Measurements from ENCODE around the gene FNDC7.
"Not testable (repeated sequence)": the region's sequence is repeated elsewhere in the genome, so short reads cannot be mapped to it uniquely, and the experiment has no call there.

The FNDC7 gene

DNA sequence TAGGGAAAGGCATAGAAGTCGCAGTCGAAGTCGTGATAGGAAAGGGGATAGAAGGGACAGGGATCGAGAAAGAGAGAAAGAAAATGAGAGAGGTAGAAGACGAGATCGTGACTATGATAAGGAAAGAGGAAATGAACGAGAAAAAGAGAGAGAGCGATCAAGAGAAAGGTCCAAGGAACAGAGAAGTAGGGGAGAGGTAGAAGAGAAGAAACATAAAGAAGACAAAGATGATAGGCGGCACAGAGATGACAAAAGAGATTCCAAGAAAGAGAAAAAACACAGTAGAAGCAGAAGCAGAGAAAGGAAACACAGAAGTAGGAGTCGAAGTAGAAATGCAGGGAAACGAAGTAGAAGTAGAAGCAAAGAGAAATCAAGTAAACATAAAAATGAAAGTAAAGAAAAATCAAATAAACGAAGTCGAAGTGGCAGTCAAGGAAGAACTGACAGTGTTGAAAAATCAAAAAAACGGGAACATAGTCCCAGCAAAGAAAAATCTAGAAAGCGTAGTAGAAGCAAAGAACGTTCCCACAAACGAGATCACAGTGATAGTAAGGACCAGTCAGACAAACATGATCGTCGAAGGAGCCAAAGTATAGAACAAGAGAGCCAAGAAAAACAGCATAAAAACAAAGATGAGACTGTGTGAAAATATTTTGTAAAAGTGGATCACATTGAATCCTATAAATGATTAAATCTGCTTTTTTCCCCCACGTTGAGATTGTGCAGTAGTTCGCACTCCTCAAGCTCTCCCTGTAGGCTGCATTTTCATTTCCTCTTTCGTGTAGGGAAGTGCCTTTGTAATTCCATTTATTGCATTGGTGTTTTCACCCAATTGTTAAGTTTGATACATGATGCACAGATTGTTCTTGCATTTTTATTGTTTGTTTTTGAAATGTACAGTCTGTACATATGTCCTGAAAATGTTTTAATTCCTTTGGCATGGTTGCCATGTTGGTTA, 13.1 kb upstream of the FNDC7 start:
- no peak for DNase-seq

DNA sequence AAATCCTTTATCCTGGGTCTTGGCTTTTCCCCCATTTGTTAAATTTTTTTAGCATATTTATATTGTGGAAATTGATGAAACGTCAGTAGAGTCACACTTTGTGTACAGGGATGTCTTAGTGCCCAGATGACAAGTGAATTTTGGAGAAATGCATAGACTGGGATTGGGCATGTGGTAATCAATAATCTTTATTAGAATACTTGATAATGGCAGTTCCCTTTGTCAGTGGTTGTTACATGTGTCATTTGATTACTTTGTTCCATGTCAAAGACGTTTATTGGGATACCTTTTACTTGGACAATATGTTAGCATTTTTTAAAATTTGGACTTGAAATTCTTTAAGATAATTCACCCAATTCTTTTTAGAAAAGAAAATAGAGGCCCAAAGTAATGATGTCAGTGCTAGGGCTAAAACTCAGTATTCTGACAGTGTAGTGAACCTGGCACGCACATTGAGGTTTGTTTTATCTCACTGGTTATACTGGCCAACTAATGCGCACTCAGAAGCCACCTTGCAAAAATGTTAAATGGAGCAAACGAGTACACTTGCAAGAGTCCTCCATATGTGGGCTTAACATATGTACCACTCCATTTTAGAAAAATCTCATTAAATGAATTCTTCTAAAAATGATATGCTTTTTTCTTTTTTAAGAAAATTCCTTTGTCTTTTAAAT, 11.4 kb upstream of the FNDC7 start:
- DNase-seq: no peak

DNA sequence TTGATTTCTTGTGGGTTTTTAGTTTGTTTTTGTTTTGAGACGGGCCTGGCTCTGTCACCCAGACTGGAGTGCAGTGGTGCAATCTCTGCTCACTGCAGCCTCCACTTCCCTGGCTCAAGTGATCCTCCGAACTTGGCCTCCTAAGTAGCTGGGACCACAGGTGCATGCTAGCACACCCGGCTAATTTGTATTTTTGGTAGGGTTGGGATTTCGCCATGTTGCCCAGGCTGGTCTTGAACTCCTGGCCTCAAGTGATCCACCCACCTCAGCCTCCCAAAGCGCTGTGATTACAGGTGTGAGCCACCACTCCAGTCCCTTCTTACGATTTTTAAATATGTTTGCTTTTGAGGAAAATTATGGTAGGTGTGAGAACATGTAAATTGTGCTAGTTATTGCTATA, 10.6 kb upstream of the FNDC7 start:
- DNase-seq: not testable (repeated sequence)

DNA sequence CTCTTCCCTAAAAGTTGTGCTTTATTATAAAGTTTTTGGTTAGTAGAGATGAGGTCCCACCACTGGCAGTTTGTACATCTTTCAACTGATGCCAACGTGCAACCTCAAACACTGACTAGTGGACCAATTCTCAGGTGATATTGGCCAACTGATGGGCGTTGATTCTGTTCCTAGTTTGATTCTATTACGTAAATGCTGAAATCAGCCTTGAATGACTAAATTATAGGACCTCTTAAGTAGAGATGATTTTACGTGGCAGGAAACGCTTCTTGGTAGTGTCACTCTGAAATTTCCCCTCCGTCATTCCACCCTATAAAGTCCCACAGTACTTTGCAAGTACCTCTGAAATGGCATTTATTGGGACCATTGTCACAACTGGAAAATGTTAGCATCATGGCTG, 8.8 kb upstream of the FNDC7 start:
- DNase-seq: no peak

DNA sequence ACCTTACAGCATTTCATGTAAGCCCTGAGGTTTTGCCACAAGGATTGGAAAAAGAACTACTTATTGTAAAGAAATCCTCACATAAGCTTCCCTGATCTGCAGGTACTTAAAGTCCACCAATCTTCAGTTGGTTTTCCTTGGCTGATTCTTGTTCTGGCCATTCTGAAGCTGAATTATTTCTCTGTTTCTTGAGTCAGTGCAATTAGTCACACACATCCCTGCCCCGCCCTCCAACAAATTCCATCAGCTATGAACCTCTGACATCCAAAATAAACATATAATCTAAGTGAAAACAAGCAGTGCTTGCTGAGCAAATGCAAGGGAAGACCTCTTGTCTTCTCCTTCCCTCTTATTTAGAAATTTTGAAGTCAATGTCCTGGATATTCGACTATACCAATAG, 8.2 kb upstream of the FNDC7 start:
- no peak for DNase-seq

DNA sequence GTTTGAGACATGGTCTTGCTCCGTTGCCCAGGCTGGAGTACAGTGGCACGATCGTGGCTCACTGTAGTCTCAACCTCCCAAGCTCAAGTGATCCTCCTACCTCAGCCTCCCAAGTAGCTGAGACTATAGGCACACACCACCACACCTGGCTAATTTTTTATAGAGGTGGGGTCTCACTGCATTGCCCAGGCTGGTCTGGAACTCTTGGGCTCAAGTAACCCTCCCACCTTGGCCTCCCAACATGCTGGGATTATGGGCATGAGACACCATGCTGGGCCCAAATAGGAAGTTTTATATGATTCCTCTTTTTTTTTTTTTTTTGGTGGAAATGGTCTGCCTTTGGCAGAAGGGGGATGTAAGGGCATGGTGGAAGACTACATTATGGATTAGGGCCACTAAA, 6.1 kb upstream of the FNDC7 start:
- DNase-seq: no peak

DNA sequence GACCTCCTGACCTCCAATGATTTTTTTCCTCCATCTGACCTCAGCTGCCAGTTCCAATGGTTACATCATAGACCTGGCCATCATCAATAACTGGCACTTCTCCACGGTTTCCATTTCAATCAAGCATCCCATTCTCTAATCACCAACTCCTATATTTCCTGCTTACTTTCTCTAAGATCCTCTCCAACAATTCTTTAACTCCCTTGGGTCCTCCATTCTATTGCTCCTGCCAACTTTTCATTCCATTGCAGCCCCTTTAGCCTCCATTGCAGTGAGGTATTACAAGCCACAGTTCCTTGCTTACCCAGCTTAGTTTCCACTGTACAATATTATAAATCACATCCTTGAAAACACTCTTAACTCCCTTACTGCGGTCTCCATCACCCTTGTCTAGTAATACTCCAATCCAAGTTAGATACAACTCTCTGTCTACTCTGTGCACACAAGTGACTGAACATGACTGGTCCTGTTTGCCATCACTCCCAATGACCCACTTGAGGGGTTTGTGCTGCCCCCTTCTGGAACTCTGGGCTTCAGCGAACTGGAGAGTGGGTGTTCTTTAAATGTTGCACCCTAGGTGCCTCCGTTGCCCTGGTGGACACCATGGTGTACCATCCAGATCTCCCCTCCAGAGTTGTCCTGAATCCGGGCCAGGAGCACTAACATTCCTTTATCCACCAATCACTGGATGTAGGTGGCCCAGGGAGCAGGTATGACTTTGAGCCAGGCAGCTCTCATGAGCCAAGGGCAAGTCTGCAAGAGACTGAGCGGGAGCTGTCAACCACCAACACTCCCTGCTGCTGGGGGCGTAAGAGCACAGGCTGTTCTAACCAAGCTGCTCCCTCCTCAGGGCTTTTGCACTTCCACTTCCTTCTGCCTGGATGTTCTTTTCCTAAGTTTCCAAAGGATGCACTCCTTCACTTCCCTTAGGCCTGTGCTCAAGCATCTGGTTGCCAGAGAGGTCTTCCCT, 3.7 kb upstream of the FNDC7 start:
- DNase-seq: no peak

DNA sequence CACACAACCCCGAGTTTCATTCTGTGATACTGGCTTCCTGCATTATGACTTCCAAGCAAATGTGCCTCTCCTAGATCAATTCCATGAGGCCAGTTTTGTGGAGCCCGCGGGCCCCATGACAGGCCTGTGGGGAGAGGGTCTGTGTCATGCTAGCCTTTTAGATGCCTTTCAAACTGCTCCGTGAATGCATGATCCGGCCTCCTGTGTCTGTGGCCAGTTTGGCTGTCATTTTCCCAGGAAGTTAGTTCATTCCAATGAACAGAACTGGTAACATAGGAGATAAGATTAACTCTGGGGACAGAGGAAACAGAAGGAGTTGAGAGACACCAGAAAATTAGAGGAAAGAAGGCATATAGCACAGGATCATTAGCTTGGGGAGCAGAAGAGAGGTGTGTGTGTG, 3.2 kb downstream of the FNDC7 start:
- no peak for DNase-seq

DNA sequence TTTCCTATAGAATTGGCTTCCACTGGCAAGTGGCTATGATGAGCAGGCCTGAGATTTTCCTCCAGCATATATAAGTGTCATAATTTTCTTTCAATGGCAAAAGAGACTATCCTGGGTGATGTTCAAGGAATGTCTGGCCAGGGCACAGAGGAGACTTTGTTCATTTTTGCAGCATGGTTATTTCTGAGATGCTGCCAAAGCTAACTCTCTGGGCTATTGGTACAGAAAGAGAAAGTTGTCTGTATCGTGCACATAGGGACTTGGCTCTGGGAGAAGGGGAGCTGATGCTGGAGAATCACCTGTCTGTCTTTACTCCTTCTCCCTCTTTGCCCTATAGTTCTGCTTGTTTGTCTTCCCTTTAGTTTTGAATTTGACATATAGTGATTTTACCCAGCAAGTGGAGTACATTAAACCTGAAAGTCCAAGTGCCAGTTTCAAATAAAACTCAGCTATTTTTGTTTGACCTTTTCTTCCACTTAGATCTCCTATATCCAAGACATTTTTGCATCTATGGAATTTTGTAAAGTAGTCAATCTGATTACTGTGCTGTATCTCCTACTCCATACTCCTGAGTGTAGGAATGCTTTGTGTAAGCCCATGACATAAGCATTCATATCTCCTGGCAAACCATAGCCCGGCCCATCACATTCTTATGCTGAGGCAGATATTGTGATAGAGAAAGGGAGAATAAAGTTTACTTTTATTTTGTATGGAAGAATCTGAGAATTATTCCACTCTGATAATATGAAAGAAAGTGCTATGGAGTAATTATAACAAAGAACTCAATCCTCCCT, 3.9 kb downstream of the FNDC7 start:
- DNase-seq: no peak

DNA sequence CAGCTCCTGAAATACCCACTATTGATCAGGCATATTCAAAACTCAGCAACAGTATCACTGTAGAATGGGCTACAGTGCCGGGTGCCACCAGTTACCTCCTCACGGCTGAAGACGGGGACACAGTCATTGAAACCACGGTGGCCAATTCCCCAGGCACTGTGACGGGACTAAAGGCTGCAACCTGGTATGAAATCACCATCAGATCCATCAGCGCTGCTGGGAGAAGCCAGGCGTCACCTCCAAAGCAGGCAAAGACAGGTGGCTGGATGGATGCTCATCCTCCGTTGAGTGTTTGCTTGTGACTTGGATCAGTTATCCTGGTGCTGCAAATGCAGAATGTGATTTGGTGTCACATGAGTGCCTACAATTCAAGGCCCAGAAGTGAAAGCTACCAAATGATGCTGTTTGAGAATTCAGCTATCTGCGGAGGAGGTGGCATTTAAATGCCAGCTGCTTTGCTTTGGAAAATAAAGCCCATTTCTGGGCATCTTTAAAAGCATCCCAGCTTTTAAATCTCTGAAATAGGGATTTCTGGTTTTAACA, 5.1 kb downstream of the FNDC7 start:
- DNase-seq: no peak

DNA sequence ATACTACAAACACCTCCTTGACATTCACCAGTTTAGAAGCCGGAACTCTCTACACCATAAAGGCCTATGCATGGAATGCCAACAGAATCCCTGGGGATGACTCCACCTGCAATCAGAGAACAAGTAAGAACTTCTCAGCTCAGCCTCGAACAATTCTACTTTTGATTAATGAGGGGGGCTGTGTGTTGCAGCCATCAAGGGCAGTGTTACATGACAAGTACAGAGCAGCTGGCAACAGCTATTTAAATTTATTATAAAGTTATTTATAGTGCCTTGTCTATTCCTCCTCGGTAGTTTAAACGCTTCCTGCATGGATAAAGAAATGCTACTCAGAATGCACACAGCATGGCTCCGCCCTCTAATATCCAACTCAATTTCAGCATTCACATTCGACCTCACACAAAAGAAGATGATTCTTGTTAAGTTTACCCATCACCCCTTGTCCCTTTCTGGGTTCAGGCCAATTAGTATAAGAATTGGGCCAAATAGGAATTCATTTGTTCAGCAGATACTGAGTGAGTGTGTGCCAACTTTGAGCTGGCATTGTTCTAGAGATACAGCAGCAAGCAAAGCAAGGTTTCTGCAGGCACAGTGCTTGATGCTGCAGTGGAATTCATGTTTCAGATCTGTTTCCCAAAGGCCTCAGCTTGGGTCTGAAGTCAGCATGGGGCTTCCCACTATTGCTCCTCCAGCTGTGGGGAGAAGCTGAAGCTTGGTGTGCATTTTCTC, 6.4 kb downstream of the FNDC7 start:
- DNase-seq: no peak

DNA sequence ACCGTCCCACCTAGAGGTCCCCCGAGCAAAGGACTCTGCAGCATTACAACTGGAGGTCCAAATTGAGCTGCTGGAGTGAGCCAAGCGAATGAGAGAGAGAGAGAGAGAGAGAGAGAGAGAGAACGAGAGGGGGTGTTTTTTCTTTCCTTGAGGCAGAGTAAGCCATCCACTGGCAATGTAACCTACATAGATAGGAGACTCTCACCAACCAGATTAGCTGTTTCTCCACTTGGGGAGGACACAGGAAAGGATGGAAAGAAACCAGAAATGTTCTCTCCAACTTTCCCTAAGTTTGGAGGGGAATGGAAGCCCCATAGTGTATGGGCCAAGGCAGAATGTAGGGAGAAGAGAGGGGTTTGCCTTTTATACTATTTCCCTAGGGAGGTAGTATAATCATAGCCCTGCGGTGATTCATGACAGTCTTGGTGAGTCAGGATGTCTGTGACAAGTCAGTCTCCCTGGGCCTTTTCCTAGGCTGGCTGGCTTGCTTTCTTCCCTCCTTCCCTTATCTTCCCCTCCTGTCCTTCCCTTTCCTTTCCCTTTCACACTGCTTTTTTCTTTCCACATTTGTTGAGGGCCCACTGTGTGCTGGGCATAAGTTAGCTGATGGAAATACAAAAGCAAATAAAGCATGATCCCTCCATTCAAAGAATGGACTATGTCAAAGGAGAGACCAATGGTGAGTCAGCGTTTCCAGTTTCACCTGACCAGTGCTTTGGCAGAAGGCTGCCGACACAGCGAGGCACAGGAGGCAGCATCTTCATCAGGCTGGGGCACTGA, 7.1 kb downstream of the FNDC7 start:
- DNase-seq: no peak

DNA sequence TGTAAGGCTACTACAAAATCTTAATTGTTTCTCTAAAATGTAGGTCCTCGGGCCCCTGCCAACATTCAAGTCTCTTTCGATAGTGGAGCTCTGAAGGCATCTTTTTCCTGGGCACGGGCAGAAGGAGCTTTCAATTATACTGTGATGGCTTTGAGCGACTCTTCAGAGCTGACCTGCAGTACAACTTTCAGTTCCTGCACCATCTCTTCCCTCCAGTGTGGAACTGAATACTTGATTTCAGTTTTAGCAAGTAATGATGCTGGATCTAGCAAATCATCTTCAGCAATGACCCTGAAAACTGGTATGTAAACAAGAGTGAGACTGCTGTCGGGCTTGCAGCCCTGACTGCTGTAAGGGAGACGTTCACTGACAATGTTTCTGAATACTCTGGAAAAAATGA, 9.6 kb downstream of the FNDC7 start:
- DNase-seq: no peak

DNA sequence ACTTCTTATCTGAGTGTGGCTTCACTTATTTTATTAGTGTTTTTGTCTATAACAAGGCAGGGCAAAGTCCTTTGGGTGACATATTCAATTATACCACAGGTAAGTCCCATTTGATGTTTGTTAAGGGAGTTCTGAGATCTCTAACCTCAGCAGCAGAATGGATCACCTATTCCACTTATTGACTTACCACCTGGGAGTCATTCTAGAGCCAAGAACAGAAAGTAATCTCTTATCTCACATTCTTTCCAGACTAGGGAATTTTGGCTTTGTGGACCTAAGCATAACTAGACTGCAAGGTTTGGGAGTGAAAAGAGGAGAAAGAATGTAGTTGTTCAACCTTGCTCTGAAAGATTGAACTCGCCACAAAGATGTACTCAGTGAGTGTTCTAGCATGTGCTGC, 13.2 kb downstream of the FNDC7 start:
- DNase-seq: no peak

DNA sequence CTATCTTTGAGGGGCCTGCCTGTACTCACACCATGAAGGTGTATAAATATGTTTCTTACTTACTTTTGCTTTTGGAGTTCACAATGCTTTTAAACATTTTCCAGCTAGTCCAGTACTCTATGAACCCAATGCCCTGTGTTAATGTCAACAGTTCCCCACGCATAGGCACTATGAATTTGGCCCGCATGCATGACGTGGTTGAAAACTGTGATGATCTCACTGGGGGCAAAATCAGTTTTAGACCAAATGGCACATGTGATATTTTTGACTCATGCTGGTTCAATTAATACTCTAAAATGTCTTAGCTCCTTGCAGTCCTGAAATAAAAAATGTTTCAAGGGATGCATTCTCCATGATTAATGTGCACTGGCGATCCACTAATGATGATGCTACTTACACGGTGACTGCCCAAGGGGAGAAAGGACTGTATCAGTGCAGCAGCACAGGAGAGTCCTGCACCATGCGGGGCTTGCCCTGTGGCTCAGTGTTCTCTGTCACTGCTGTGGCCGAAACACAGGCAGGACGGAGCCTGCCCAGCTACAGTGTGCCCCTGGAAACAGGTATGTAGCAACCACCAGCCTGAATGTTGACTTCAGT, 15.7 kb downstream of the FNDC7 start:
- no peak for DNase-seq

DNA sequence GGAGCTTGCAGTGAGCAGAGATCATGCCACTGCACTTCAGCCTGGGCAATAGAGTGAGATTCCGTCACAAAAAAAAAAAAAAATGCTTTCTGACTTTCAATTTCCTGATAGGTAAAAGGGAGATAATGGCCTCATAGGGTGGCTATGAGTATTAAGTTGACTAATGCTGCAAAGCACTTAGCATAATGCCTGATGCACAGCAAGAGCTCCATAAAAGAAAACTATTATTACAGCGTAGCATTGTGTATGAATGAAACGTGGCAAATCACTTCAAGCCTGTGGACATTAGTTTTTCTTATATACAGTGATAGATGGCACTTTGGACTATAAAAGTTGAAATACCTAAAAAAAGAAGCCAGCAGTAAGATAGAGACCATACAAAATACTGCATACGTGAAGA, 16.8 kb downstream of the FNDC7 start:
- no peak for DNase-seq

DNA sequence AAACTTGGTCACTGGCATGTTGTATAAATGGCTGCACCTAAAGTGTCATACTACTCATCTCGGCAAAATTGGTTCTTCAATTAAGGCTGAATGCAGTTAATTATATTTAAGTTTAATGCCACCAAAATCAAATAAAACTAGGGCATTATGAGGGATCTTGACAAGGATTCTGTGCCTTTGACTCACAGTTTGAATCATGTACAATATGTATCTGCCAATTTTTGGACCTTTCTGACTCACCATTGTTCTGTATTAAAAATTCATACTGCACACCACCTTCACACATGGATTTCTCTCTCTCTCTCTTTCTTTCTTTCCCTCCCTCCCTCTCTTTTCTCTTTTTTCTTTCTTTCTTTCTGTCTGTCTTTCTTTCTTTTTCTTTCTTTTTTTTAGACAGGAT, 19.7 kb downstream of the FNDC7 start:
- no peak for DNase-seq

DNA sequence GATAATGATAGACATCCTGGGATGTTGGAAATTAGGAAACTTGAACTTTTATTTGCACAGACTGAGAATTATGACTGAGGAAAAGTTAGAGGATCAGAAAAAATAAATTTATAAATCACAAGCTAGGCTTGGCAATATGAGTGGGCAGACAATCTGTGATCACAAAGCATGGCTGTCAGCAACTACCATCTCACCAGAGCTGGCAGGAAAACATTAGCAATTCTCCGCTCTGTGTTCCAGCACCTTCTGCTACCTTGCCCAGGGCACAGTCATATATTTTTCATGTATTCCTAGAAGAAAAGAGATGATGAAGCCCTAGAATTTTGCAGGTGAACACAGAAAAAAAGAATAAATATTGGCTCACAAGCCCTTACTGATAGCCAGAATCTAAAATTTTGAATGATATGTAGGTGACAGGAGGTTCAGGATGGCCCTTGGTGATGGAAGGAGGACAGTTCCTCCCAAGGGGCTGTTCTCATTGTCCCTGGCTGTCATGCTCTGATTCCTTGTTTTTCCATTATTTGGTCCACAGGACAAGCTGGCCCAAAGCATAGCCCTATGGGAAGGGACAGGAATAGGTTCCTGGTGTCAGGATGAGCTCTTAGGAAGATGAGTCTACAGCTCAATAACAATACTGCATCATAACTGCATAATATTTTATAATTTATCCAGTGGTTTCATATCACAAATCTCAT, 21.6 kb downstream of the FNDC7 start:
- no peak for DNase-seq

DNA sequence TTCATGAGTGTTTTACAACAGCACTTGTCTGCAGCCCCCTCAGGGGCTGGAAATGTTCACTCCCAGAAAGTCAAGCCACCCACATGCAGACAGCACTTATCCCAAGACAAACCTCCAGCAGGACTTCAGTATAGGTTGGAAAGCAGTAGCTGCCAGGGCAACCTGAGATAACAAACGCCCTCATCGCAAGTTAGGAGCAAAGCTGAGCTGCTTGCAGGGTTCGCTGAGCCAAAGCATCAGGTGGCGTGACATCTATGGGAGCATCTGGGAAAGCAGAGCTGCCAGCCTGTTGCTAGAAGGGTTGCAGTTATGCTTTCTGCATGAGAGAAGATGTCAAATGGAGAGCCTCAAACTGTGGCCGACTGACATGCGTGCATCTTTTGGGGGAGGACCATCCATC, 29.5 kb downstream of the FNDC7 start:
- DNase-seq: no peak
